HepG2 (cell line): ENCODE results near the gene SWSAP1. TPM values are rescaled to one million over a fixed set of nuclear protein-coding genes. Genes with fewer than 3 reads are reported as not detected.

Experiments used
- AHDC1 ChIP-seq: sonication (generic); formaldehyde crosslinking; IDR thresholded peaks from 2 replicates; pipeline ENCODE4 v1.5.1; 2020; ENCODE audit warnings: mild to moderate bottlenecking, missing genetic modification reagents, borderline replicate concordance
- ATF7 ChIP-seq, 2 experiments: fragments of 450-650 bp in 1 of 2; sonication (generic) in 1 of 2; formaldehyde crosslinking in 1 of 2; IDR thresholded peaks; 2 replicates each; pipeline versions ENCODE4 v1.4.0 to v1.6.1; 2016 to 2020; ENCODE audit warnings: antibody characterized with exemption in 1 of 2, mild to moderate bottlenecking in 1 of 2, missing genetic modification reagents in 1 of 2
- DZIP1 ChIP-seq: sonication (generic); formaldehyde crosslinking; IDR thresholded peaks from 2 replicates; pipeline ENCODE4 v1.5.0; 2020; ENCODE audit warnings: mild to moderate bottlenecking, missing genetic modification reagents
- FOXO1 ChIP-seq: sonication (generic); formaldehyde crosslinking; IDR thresholded peaks from 2 replicates; pipeline ENCODE4 v1.4.0; 2020; ENCODE audit warnings: missing genetic modification reagents
- GATAD2A ChIP-seq: IDR thresholded peaks from 2 replicates; pipeline ENCODE4 v1.6.1; 2016
- PAF1 ChIP-seq: IDR thresholded peaks from 2 replicates; pipeline ENCODE4 v1.6.1; 2016; ENCODE audit warnings: missing genetic modification reagents, missing compliant biosample characterization
- RFX1 ChIP-seq: fragments of 450-650 bp; IDR thresholded peaks from 2 replicates; pipeline ENCODE4 v1.6.1; 2017
- RXRB ChIP-seq: IDR thresholded peaks from 2 replicates; pipeline ENCODE4 v1.6.1; 2016; ENCODE audit warnings: borderline replicate concordance, missing genetic modification reagents, missing compliant biosample characterization
- SAP130 ChIP-seq: IDR thresholded peaks from 2 replicates; pipeline ENCODE4 v1.6.1; 2016; ENCODE audit warnings: low read depth
- TFDP1 ChIP-seq: IDR thresholded peaks from 2 replicates; pipeline ENCODE4 v1.6.1; 2016; ENCODE audit warnings: missing compliant biosample characterization, missing genetic modification reagents, borderline replicate concordance
- TFDP2 ChIP-seq: sonication (generic); formaldehyde crosslinking; IDR thresholded peaks from 2 replicates; pipeline ENCODE4 v1.4.0; 2020; ENCODE audit warnings: missing genetic modification reagents
- U2AF2 ChIP-seq: fragments of 200-400 bp; formaldehyde crosslinking; IDR thresholded peaks from 2 replicates; pipeline ENCODE4 v1.6.1; 2017; ENCODE audit warnings: low read depth, mild to moderate bottlenecking, low read length
- ZNF207 ChIP-seq: fragments of 450-650 bp; IDR thresholded peaks from 2 replicates; pipeline ENCODE4 v1.6.1; 2016; ENCODE audit warnings: antibody characterized with exemption, borderline replicate concordance
- ZNF230 ChIP-seq: sonication (generic); formaldehyde crosslinking; IDR thresholded peaks from 2 replicates; pipeline ENCODE4 v1.4.0; 2020; ENCODE audit warnings: mild to moderate bottlenecking, missing genetic modification reagents
- ZNF563 ChIP-seq: sonication (generic); formaldehyde crosslinking; IDR thresholded peaks from 2 replicates; pipeline ENCODE4 v1.8.0; 2022; ENCODE audit warnings: mild to moderate bottlenecking, moderate library complexity, missing genetic modification reagents
- ZNF704 ChIP-seq: sonication (generic); formaldehyde crosslinking; IDR thresholded peaks from 2 replicates; pipeline ENCODE4 v1.8.1; 2023; ENCODE audit warnings: mild to moderate bottlenecking, inconsistent platforms, moderate library complexity, missing genetic modification reagents, borderline replicate concordance
- ZSCAN9 ChIP-seq: IDR thresholded peaks from 2 replicates; pipeline ENCODE4 v1.6.1; 2016; ENCODE audit warnings: borderline replicate concordance
- polyA plus RNA-seq, 8 experiments: library from polyadenylated mRNA; depleted of rRNA in 3 of 8; stranded (reverse) in 7 of 8; unstranded in 1 of 8; fragments of >200 nt; fragmentation: Illumina TruSeq in 4 of 8; extraction: Trizol in 4 of 8; gene quantifications; 2 replicates each; pipeline versions ENCODE4 v1.2.1 to v1.2.3, GENCODE V29; 2011 to 2016; ENCODE audit warnings: low read depth in 4 of 8, missing spikeins in 1 of 8, mixed read lengths in 1 of 8; ENCODE audit not compliant: insufficient read depth in 1 of 8
- total RNA-seq, 5 experiments: library from RNA; depleted of rRNA; stranded (reverse); fragments of >200 nt; fragmentation: Illumina TruSeq; extraction: Trizol; gene quantifications; 2 replicates each; pipeline ENCODE4 v1.2.3, GENCODE V29; 2016; ENCODE audit warnings: low read depth in 1 of 5

SWSAP1 gene
- total and polyA plus RNA-seq, 2 of the 13 experiments (the other 11 are each of a cell fraction or from before 2014, with no cell fraction given): 2.7 to 3.3 TPM

GRCh38 chr19:11382898-11383705 is 8.6 kb downstream of the SWSAP1 start (continued):
- TF ChIP-seq AHDC1 (CRISPR knock-in tag): no peak
- no peak for TF ChIP-seq ZNF230 (CRISPR knock-in tag)
- no peak; the same call in 1 of the 2 replicates for TF ChIP-seq ZNF563 (CRISPR knock-in tag)
- TF ChIP-seq ATF7 (IDR thresholded peaks at IDR 0.05): no peak
- no peak; the same call in 1 of the 2 replicates for TF ChIP-seq ATF7 (CRISPR knock-in tag; IDR thresholded peaks at IDR 0.05)
- TF ChIP-seq RXRB (CRISPR knock-in tag): peak; percentile 56; the same call in 1 of the 2 replicates
- TF ChIP-seq ZNF207: no peak
- TF ChIP-seq GATAD2A (CRISPR knock-in tag): peak; percentile 46; the same call in 1 of the 2 replicates
- TF ChIP-seq ZNF704 (CRISPR knock-in tag): no peak
- no peak for TF ChIP-seq RFX1
- no peak for TF ChIP-seq U2AF2
- TF ChIP-seq DZIP1 (CRISPR knock-in tag): no peak
- TF ChIP-seq PAF1 (CRISPR knock-in tag): no peak
- TF ChIP-seq SAP130 (CRISPR knock-in tag): peak; percentile 30
- TF ChIP-seq TFDP1 (CRISPR knock-in tag): peak; percentile 91
- peak; percentile 63 for TF ChIP-seq TFDP2
- no peak for TF ChIP-seq ZSCAN9 (CRISPR knock-in tag)
- no peak for TF ChIP-seq FOXO1 (CRISPR knock-in tag)
